ENCODE results near the gene SMG6.
"Not testable (repeated sequence)": the region's sequence is repeated elsewhere in the genome, so short reads cannot be mapped to it uniquely, and the experiment has no call there.

The SMG6 gene

GRCh38 chr17:2263183-2264066, 40.2 kb downstream of the SMG6 start:
- DNase-seq (ENCODE audit: low spot score) = no peak

DNA sequence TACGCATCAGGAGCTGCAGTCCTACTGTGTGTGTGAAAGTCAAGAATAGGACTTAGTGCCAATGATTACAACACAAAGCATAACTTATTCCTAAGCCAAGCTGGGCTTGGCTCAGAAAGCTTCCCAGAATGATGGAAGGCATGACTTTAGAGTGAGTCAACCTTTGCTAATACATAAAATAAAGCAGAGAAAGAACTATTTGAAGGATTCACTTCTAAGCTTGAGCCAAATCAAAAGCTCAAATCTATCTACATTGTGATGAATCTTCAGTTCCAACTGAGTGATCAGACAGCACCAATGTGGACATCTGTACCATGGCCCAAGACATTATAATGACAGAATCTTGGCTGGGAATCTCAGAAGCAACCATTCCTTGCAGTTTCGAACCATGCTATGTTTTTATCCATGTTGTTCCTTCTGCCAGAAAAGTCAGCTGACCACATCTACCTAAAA, 41.4 kb downstream of the SMG6 start:
- DNase-seq (ENCODE audit: low spot score) = peak; percentile 66

- peak; percentile 75 for DNase-seq (ENCODE audit: low spot score)
Measured at GRCh38 chr17:2259769-2260536, 43.6 kb downstream of the SMG6 start.

DNA sequence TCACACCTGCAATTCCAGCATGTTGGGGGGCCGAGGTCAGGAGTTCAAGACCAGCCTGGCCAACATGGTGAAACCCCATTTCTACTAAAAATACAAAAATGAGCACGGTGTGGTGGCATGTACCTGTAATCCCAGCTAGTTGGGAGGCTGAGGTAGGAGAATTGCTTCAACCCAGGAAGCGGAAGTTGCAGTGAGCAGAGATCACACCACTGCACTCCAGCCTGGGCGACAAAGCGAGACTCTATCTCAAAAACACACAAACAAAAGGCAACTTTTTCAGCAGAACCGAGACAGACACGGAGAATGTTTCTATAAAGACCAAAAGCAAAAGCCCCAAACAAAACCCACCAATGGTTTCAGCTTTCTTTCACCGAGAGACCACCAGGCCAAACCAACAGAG, 44.8 kb downstream of the SMG6 start:
- DNase-seq (ENCODE audit: low spot score) = not testable (repeated sequence)

- DNase-seq (ENCODE audit: low spot score) = no peak
Measured at GRCh38 chr17:2253768-2254406, 49.7 kb downstream of the SMG6 start.

DNA sequence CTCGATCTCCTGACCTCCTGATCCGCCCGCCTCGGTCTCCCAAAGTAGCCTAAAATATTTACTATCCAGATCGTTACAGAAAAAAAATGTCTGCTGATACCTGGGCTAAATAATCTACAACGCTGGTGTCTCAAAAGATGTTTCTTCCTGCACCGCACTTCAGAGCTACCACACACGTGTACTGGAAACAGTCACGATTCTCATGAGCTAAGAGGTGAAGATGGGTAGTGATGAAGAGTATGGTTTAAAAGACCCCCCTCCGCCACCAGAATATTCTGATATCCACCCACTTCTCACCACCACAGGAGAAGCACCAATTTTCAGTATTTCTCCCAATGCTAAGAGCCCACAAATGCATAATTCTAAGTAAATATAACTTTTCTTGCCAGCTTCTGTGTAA, 50.2 kb downstream of the SMG6 start:
- no peak for DNase-seq (ENCODE audit: low spot score)

GRCh38 chr17:2251098-2251497, 52.5 kb downstream of the SMG6 start:
- DNase-seq (ENCODE audit: low spot score) = no peak

DNA sequence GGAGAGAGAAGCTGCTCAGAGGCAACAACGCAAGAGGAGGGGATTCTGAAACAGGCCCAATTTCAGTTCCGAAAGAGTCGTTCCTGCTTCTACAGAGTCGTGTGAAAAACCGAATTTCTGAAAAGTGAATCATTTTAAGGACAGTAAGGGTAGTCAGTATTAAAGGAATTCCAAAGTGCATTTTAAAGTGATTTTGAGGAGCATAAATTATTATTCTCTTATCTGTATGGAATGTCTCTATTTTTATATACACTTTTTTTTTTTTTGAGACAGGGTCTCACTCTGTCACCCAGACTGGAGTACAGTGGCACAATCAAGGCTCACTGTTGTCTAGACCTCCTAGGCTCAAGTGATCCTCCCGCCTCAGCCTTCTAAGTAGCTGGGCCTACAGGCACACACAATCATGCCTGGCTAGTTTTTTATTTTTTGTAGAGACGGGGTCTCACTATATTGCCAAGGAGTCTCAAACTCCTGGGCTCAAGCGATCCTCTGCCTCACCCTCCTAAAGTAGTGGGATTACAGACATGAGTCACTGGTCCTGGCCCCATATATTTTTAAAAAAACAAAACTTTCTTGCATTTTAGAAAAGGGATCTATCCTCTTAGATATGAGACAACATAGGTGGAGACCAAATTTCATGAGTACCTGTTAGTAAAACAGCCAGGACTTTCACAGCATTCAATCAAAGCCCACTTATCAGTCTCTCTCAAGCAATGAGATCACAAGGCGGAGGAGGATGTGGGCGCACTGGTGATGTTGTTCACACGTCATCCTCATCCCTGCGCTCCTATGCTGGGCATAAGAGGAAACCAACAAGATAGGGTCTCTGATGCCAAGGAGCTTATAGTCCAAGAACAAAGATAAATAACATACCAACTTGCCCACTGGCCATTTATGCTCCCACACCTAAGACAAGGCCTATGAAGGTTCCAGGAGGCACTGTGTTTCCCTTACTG, 53.2 kb downstream of the SMG6 start:
- peak; percentile 48 for DNase-seq (ENCODE audit: low spot score)

DNA sequence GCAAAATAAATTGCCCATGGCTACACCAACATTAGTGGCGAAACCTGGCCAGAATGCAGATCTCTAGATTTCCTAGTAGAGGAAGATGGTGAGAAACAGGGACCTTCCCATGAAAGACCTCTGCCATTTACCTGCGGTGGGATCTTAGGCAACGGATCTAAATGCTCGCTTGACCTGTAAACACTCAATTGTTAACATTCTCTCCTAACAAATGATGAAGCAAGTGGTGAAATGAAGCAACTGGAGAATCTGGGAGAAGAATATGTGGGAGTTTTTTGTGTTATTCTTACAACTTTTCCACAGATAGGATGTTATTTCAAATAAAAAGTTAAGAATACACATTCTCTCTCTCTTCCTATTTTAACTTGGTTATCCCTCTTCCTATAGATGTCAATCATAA, 56.6 kb downstream of the SMG6 start:
- DNase-seq (ENCODE audit: low spot score) = no peak

GRCh38 chr17:2244545-2245525, 58.8 kb downstream of the SMG6 start:
- peak; percentile 90 for DNase-seq (ENCODE audit: low spot score)

DNA sequence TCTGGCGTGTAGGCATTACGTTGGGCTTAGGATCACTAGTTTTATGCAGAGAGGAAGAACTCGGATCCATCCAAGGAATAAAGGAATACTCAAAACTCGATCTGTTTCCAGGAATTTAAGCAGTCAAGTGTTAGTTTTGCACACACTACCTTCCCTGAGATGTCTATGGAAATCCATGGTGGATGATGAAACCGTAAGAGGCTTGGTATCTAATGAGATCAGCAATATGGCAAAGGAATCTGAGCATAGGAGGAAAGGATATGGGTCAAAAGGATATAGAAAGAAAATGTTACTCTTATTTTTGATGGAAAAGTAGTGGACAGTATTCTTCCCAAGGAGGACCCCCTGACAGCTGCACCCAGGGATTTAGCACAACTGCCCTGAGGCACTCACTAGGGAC, 59.6 kb downstream of the SMG6 start:
- no peak for DNase-seq (ENCODE audit: low spot score)

- no peak for DNase-seq (ENCODE audit: low spot score)
Measured at GRCh38 chr17:2241823-2242222, 61.8 kb downstream of the SMG6 start.

DNA sequence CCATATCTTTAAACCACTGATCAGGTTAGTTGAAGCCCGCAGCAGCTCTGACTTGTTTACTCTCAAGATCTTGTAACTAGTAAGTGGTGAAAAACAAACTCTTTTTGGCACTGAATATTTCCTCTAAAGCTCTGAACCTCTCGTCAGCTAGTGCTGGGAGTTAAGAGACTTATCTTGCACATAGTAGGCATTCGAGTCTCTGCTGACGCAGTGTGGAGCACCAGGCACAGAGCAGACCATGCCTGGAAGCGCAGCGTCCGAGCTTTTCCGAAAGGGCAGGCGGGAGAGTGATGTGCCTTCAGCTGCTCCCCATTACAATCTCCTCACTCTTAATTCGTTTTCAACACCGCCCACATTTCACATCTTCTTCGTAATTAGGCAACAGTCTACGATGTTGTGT, 63.0 kb downstream of the SMG6 start:
- no peak for DNase-seq (ENCODE audit: low spot score)

GRCh38 chr17:2239882-2240430, 63.6 kb downstream of the SMG6 start:
- DNase-seq (ENCODE audit: low spot score) = peak; percentile 76

GRCh38 chr17:2239170-2239551, 64.4 kb downstream of the SMG6 start:
- no peak for DNase-seq (ENCODE audit: low spot score)

GRCh38 chr17:2238432-2239169, 65.0 kb downstream of the SMG6 start:
- peak; percentile 28 for DNase-seq (ENCODE audit: low spot score)

- peak; percentile 23 for DNase-seq (ENCODE audit: low spot score)
Measured at GRCh38 chr17:2237950-2238349, 65.6 kb downstream of the SMG6 start.

- DNase-seq (ENCODE audit: low spot score) = peak; percentile 45
Measured at GRCh38 chr17:2237521-2237921, 66.1 kb downstream of the SMG6 start.

GRCh38 chr17:2235792-2236366, 67.7 kb downstream of the SMG6 start:
- no peak for DNase-seq (ENCODE audit: low spot score)

All from AG20443 (cell line).